GM21526 (cell line): ENCODE measurements around the gene HRH3.

ENCODE experiments used
- ATAC-seq: cut with Tn5 transposase; IDR thresholded peaks from one replicate; pipeline ENCODE4 v1.9.1; 2021; ENCODE audit warnings: moderate library complexity; ENCODE audit not compliant: unreplicated experiment, low FRiP score

The HRH3 gene

DNA sequence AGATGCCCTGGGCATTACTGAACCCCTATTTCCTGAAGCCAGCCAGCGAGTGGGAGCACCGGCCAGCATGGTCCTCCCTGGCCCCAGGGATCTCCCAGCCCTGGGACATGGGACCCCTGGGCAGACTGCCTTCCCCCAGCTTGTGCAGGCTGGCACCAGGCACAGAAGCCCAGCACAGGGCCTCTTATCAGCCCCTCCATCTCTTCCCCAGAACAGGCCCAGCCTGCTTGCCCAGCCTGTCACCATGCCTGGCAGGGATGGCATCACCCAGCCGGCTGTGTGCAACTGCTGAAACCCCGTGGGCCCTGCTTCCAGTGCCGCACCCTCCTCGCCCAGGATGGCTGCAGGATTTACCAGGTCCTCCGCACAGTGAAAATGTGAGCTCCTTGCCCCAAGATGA is 12.1 kb upstream of the HRH3 start:
- no peak for ATAC-seq

DNA sequence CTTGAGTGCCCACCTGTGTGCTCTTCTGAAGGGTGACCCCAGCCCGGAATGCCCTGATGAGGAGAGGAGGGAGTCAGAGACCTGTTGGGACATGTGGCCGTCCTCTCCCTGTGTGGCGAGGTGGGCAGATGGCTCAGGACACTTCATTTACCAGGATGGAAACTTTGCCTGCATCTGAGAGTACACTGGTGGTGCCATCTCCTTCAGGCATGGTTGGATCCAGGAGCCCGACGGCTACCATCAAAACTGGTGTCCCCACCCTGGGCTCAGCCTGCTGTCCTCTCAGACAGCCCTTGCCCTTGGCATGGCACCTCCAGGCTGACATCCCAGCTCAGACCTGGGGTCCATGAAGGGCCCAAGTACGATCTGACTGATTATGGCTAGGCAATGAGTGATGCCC is 11.2 kb upstream of the HRH3 start:
- ATAC-seq = no peak

DNA sequence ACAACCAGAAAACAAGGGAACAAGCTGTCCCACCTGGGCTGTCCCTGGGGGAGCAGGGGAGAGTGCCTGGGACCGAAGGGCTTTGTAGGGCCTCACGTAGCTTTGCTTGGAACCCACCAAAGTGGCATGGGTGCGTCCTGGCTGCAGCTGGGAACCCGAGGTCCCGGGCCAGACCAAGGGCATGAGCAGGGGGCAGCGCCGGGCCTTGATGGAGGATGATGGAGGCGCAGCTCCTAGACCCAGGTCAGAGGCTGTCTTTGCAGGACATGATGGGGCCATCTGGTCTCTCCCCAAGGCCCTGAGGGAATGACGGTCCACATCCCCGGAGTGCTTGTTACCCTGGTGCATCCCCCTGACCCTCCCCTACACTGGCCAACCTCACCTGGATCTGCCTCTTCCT is 10.6 kb upstream of the HRH3 start:
- ATAC-seq = no peak

GRCh38 chr20:62230276-62230675 is 10.2 kb upstream of the HRH3 start:
- ATAC-seq = no peak

GRCh38 chr20:62229667-62230066 is 9.6 kb upstream of the HRH3 start:
- ATAC-seq = no peak

GRCh38 chr20:62228982-62229545 is 9.0 kb upstream of the HRH3 start:
- no peak for ATAC-seq

GRCh38 chr20:62227977-62228958 is 8.2 kb upstream of the HRH3 start:
- ATAC-seq = no peak

DNA sequence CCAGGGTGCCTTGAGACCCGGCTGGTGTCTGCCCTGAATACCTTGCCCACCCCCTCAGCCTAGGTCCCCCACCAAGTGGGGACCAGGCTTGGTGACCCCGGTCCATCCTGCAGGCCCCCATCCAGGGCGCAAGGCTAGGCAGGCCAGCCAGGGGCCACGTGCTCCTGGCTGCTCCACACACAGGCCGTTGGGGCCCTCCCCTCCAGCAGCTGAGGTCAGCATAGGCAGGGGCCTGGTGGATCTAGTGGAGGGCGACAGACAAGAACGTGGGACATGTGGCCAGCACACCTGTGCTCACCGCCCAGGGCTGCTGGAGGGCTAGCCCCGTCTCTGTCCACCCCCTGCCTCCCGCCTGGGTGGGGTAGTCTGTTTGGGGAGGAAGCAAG is 7.5 kb upstream of the HRH3 start:
- ATAC-seq = no peak

DNA sequence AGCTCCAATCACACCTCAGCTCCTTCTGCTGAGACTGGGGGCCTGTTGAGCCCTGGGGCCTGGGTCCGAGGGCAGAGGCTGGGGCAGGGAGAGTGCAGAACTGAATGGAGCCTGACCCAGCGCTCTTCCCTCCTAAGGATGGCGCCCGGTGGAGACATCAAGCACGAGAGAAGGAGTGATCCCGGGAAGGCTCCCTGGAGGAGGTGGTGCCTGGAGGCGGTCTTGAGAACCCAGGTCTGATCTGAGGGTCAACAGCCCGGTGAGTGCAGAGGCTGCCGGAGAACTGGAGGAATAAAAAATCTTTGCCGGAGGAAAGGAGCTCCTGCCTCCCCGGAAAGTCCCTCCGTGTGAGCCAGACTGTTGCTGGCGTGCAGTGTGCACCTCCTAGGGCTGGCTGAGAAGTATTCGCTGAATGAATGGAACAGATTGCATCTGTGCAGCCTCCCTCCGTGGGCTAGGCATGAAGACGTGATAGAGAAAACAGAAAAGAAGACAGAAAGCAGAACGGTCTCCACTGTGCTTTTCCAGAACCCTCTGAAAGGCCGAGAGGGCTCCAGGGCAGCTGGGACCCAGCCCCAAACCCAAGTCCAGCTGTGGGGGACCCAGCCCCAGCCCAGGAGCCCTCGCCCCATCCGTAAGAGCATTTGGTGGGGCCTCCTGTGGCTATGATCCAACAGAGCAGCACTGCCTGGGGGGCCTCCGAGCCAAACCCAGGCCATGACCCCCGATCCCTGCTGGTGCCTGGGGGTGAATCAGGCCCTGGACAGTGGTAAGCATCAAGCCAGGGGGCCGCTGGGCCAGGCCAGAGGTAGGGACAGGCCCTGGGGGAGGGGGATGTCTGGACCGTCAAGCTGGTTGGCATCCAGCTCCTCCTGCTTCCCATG is 6.9 kb upstream of the HRH3 start:
- ATAC-seq = no peak

GRCh38 chr20:62225820-62226635 is 6.0 kb upstream of the HRH3 start:
- ATAC-seq = no peak

GRCh38 chr20:62225026-62225425 is 4.9 kb upstream of the HRH3 start:
- no peak for ATAC-seq

DNA sequence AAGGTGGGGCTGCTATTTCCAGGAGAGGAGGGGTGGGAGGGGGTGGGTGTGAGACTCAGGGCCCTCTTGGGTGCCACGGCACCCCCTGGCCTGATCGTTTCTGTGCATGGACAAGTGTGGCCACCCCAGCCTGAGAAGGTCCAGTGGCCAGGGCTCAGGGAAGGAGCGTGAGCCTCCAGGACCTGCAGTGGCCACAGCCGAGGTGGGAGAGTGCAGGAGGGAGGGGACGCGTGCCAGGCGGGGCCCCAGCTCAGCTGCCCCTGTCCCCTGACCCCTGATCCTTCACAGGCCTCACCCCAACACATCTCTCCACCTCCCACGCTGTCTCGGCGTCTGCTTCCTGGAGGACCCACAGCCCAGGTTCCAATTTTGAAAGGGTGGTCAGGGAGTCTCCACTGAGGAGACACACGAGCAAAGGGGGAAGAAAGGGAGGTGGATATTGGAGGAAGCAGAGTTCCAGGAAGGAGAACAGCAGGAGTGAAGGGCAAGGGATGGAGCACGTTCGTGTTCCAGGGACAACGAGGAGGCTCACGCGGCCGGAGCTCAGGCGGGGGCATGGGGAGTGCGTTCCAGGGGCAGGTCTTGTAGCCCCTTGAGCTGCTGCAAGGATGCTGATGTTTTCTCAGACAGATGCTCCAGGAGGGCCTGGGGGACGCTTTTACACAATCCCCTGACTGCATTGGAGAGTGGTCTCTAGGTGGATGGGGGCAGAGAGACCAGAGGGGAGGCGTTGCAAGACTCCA is 4.2 kb upstream of the HRH3 start:
- no peak for ATAC-seq

- ATAC-seq = no peak
Measured at GRCh38 chr20:62223571-62223970, 3.5 kb upstream of the HRH3 start.

DNA sequence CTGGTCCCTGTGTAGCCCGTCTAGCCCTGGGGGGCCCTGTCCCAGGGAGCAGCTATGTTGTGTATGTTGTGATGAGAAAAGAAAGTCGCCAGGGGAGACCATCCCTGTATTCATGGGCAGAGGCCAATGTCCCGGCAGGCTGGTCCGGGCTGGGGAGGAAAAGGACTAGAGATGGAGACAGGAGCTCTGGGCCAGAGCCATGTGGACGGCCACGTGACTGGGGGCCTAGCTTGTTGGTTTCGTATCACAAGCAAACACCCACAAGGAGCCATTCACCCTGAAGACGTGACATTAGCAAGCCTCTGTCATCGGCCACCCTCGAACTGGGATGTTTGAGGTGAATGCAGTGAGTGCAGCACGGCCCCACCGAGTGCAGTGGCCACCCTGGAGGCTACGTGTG is 2.9 kb upstream of the HRH3 start:
- ATAC-seq = no peak

- ATAC-seq = no peak
Measured at GRCh38 chr20:62222266-62222850, 2.3 kb upstream of the HRH3 start.

- no peak for ATAC-seq
Measured at GRCh38 chr20:62220666-62221568, 839 bp upstream of the HRH3 start.

DNA sequence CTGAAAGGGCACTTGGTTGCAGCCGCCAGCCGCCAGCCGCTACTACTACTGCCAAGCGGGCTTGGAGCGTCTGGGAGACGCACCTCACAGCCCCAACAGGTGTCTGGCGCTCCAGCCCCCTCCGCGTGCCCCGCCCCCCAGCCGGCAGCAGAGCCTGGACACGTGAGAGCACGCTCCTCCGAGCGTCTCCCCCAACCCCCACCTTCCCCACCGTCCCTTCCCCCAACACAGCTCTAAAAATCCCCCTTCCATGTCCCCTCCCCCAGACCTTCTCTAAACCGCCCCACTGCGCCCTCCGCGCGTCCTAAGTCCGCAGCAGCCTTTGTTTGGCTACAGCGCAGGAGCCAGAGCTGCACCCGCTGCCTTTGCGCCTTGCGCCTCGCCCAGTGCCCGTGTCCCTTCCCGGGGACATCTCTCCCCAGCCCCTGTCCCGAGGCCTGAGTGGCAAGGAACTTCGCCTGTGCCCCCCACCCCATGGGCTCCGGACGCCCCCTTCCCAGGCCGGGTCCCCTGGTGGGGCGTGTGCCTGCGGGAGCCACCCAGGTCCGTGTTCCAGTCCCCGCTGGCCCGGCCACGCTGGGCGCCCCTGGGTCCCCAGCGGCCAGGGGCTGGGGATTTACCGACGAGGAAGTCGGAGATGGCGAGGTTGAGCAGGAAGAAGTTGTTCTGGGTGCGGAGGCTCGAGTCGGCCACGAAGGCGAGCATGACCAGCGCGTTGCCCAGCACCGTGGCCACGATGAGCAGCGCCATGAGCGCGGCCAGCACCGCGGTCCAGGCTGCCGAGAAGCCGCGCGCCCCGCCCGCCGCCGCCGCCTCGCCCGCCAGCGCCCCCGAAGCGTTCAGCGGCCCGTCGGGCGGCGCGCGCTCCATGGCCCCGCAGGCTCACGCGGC is 732 bp downstream of the HRH3 start:
- ATAC-seq = no peak
